ENCODE measurements around the gene KRTAP10-3. TPM values are rescaled to one million over a fixed set of nuclear protein-coding genes. Genes with fewer than 3 reads are reported as not detected.

Gene KRTAP10-3
- total and polyA plus RNA-seq, 9 of the 15 experiments (the other 6 are each of a cell fraction or from before 2014, with no cell fraction given): not detected

GRCh38 chr21:44582055-44582454 is 23.5 kb upstream of the KRTAP10-3 start (continued):
- TF ChIP-seq, protein P1, sequence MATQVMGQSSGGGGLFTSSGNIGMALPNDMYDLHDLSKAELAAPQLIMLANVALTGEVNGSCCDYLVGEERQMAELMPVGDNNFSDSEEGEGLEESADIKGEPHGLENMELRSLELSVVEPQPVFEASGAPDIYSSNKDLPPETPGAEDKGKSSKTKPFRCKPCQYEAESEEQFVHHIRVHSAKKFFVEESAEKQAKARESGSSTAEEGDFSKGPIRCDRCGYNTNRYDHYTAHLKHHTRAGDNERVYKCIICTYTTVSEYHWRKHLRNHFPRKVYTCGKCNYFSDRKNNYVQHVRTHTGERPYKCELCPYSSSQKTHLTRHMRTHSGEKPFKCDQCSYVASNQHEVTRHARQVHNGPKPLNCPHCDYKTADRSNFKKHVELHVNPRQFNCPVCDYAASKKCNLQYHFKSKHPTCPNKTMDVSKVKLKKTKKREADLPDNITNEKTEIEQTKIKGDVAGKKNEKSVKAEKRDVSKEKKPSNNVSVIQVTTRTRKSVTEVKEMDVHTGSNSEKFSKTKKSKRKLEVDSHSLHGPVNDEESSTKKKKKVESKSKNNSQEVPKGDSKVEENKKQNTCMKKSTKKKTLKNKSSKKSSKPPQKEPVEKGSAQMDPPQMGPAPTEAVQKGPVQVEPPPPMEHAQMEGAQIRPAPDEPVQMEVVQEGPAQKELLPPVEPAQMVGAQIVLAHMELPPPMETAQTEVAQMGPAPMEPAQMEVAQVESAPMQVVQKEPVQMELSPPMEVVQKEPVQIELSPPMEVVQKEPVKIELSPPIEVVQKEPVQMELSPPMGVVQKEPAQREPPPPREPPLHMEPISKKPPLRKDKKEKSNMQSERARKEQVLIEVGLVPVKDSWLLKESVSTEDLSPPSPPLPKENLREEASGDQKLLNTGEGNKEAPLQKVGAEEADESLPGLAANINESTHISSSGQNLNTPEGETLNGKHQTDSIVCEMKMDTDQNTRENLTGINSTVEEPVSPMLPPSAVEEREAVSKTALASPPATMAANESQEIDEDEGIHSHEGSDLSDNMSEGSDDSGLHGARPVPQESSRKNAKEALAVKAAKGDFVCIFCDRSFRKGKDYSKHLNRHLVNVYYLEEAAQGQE (IDR thresholded peaks at IDR 0.05; ENCODE audit: borderline replicate concordance): no peak
- TF ChIP-seq, protein P1 (CRISPR knock-in tag; IDR thresholded peaks at IDR 0.05; ENCODE audit: low read depth): no peak
- no peak for TF ChIP-seq EP400 (IDR thresholded peaks at IDR 0.05)
- no peak for TF ChIP-seq TAF15 (IDR thresholded peaks at IDR 0.05; ENCODE audit: low read depth, low read length)
- TF ChIP-seq, protein P2, sequence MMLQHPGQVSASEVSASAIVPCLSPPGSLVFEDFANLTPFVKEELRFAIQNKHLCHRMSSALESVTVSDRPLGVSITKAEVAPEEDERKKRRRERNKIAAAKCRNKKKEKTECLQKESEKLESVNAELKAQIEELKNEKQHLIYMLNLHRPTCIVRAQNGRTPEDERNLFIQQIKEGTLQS (IDR thresholded peaks at IDR 0.05): peak; percentile 98
- TF ChIP-seq, protein P2 (CRISPR knock-in tag; conservative IDR thresholded peaks at IDR 0.05): no peak
- TF ChIP-seq ZNF518B (CRISPR knock-in tag; IDR thresholded peaks at IDR 0.05): no peak
- peak in 1 of 2 experiments; percentile 71; a peak in 1 of 4 replicates for TF ChIP-seq SRF (CRISPR knock-in tag; IDR thresholded peaks at IDR 0.05)
- TF ChIP-seq, protein P3, sequence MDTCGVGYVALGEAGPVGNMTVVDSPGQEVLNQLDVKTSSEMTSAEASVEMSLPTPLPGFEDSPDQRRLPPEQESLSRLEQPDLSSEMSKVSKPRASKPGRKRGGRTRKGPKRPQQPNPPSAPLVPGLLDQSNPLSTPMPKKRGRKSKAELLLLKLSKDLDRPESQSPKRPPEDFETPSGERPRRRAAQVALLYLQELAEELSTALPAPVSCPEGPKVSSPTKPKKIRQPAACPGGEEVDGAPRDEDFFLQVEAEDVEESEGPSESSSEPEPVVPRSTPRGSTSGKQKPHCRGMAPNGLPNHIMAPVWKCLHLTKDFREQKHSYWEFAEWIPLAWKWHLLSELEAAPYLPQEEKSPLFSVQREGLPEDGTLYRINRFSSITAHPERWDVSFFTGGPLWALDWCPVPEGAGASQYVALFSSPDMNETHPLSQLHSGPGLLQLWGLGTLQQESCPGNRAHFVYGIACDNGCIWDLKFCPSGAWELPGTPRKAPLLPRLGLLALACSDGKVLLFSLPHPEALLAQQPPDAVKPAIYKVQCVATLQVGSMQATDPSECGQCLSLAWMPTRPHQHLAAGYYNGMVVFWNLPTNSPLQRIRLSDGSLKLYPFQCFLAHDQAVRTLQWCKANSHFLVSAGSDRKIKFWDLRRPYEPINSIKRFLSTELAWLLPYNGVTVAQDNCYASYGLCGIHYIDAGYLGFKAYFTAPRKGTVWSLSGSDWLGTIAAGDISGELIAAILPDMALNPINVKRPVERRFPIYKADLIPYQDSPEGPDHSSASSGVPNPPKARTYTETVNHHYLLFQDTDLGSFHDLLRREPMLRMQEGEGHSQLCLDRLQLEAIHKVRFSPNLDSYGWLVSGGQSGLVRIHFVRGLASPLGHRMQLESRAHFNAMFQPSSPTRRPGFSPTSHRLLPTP (IDR thresholded peaks at IDR 0.05; ENCODE audit: borderline replicate concordance, extremely low read depth, insufficient read length): no peak
- no peak for TF ChIP-seq IFI16 (CRISPR knock-in tag; IDR thresholded peaks at IDR 0.05)
- peak; percentile 43; the same call in 1 of the 2 replicates for TF ChIP-seq SOX6 (IDR thresholded peaks at IDR 0.05)
